ENCODE data around the gene IGSF23. TPM values are rescaled to one million over a fixed set of nuclear protein-coding genes. Genes with fewer than 3 reads are reported as not detected.

Gene IGSF23, protein sequence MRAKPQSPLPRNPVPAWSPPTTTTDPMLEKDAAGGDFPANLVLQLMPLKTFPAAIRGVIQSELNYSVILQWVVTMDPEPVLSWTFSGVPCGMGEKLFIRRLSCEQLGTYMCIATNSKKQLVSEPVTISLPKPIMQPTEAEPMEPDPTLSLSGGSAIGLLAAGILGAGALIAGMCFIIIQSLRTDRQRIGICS
- total RNA-seq (not detected), polyA plus RNA-seq (ENCODE audit: insufficient read depth in 1 of 8, insufficient read length in 8 of 8, low replicate concordance in 1 of 8) (not detected)
- long read RNA-seq, donor 1: 0 reads
- long read RNA-seq, donor 2: 0 reads
- long read RNA-seq, donor 3: 0 reads
- long read RNA-seq, donor 4: 0 reads
- long read RNA-seq, donor 5: 0 reads
- long read RNA-seq, donor 6: 0 reads
- long read RNA-seq, donor 7: 0 reads
- long read RNA-seq, donor 8: 0 reads
- long read RNA-seq, donor 9: 0 reads
- long read RNA-seq, donor 10: 0 reads
- long read RNA-seq, donor 11: 0 reads

DNA sequence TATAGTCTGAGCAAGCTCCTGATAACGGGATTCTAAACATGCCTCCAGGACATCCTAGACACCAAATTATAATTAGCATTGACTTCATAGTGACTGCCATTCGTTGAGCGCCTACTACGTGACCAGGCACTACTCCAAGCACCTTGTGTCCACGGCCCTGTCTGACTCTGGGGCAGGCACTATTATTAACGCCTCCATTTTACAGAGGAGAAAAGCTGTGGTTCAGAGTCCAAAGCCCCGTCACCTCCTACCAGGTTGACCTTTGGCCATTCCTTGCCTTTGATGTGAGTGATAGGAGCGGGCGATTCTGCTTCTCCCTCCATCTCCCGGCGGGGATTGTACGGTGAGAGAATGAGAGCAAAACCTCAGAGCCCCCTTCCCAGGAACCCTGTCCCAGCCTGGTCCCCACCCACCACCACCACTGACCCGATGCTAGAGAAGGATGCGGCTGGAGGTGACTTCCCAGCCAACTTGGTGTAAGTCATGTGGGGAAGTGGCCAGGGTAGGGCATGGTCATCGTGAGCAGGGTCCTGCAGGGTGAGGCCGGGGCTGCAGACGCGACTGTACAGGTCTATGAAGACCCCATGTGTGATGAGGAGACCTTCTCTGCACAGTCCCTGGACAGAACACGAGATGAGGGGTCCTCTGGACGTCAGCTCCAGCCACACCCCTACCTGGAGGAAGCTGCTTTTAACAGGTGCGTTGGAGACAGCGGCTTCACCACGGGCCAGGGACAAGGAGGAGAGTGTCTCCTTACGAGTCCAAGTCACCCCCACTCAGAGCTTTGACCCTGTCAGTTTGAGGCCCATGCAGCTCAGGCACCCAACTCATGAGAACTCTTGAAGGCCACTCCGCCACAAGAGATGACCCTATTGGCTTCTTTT is at the start of gene IGSF23:
IGSF23 (plus strand) TSS at position 269 of the 884 bp plus-strand sequence; CDS start at position 352, 83 bp downstream.
- Histone ChIP-seq H3K4me1 (ENCODE audit: control insufficient read depth, insufficient read depth, low read length) (no peaks in the 10 kb centered on the region), H3K9me3 (replicated peaks; ENCODE audit: control insufficient read depth, low read depth, low read length) (no peaks in the 10 kb centered on the region), H3K4me3 (ENCODE audit: low read length) (no peak within 1 kb of the TSS), H3K27ac (ENCODE audit: low read length) (no peak within 1 kb of the TSS), H3K27me3 (ENCODE audit: control insufficient read depth, insufficient read depth, low read length) (no peaks in the 10 kb centered on the region), H3K36me3 (ENCODE audit: control insufficient read depth, insufficient read depth, low read length) (no peaks in the 10 kb centered on the region)
- DNase-seq: no peak
- WGBS (ENCODE audit: insufficient coverage): 83% methylated on average over 12 of the region's 25 CpGs

DNA sequence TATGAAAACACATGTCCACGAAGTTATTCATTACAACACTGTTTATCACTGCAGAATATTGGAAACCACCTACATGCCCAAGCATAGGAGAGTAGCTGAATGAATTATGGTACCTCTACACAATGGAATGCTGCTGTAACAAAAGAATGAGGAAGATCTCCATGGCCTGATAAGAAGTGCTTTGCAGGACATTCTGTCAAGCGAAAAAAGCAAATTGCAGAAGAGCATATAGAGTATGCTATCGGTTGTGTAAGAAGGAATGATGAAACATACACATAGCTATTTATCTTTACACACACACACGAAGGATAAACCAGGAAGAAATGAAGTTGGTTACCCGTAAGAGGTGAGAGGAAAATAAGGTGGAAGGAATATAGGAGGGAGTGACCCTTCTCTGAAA is 46.4 kb upstream of the IGSF23 start:
- Histone ChIP-seq H3K4me1 (ENCODE audit: control insufficient read depth, insufficient read depth, low read length) (no peaks in the 10 kb centered on the region), H3K4me3 (ENCODE audit: low read length) (no peak overlapping the region), H3K36me3 (ENCODE audit: control insufficient read depth, insufficient read depth, low read length) (no peaks in the 10 kb centered on the region), H3K9me3 (replicated peaks; ENCODE audit: control insufficient read depth, low read depth, low read length) (no peaks in the 10 kb centered on the region), H3K27ac (ENCODE audit: low read length) (no peak overlapping the region), H3K27me3 (ENCODE audit: control insufficient read depth, insufficient read depth, low read length) (peaks cover 4% of the 10 kb centered on the region)
- no CpG with 5 or more reads among the region's 5 CpGs for WGBS (ENCODE audit: insufficient coverage)
- no peak for DNase-seq

DNA sequence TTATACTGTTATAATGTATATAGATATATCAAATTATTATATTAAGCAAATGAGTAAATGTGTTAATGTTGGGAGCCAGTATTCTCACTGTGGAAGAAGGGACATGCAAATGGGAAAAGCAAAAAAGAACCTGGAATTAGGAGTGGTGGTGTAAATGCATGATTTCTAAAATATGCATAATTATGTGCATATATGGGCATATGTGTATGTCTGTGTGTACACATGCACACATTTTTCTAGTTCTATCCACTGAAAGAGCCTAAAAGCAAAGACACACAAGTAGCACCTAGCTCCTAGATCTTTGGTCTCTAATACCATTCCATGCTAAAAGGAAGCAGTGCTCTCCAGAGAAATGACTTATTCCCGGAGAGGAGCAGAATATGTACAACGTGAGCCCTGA is 45.6 kb upstream of the IGSF23 start:
- Histone ChIP-seq H3K27me3 (ENCODE audit: control insufficient read depth, insufficient read depth, low read length) (peaks cover 4% of the 10 kb centered on the region), H3K36me3 (ENCODE audit: control insufficient read depth, insufficient read depth, low read length) (no peaks in the 10 kb centered on the region), H3K27ac (ENCODE audit: low read length) (no peak overlapping the region), H3K4me3 (ENCODE audit: low read length) (no peak overlapping the region), H3K9me3 (replicated peaks; ENCODE audit: control insufficient read depth, low read depth, low read length) (no peaks in the 10 kb centered on the region), H3K4me1 (ENCODE audit: control insufficient read depth, insufficient read depth, low read length) (no peaks in the 10 kb centered on the region)
- no peak for DNase-seq
- no CpG with 5 or more reads among the region's 2 CpGs for WGBS (ENCODE audit: insufficient coverage)

DNA sequence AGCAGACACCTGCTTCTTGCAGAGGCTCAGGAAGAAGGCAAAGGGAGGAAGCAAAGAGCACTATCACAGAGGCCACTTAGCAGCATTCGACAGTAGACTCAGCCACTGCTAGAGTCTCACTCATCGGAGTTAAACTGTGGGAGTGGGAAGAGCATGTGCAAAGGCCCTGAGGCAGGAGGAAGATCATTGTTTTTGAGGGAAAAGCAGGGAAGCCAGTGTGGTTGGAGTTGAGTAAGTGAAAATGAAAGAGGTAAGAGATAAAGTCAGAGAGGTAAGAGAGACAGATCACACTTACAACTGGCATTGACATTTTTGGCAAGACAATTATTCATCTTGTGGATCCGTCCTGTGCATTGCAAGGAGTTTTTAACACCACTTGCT is 42.8 kb upstream of the IGSF23 start:
- Histone ChIP-seq H3K36me3 (ENCODE audit: control insufficient read depth, insufficient read depth, low read length) (no peaks in the 10 kb centered on the region), H3K27ac (ENCODE audit: low read length) (no peak overlapping the region), H3K4me1 (ENCODE audit: control insufficient read depth, insufficient read depth, low read length) (no peaks in the 10 kb centered on the region), H3K4me3 (ENCODE audit: low read length) (no peak overlapping the region), H3K27me3 (ENCODE audit: control insufficient read depth, insufficient read depth, low read length) (peaks cover 4% of the 10 kb centered on the region), H3K9me3 (replicated peaks; ENCODE audit: control insufficient read depth, low read depth, low read length) (no peaks in the 10 kb centered on the region)
- no peak for DNase-seq
- WGBS (ENCODE audit: insufficient coverage): 44% methylated on average over 3 of the region's 3 CpGs

DNA sequence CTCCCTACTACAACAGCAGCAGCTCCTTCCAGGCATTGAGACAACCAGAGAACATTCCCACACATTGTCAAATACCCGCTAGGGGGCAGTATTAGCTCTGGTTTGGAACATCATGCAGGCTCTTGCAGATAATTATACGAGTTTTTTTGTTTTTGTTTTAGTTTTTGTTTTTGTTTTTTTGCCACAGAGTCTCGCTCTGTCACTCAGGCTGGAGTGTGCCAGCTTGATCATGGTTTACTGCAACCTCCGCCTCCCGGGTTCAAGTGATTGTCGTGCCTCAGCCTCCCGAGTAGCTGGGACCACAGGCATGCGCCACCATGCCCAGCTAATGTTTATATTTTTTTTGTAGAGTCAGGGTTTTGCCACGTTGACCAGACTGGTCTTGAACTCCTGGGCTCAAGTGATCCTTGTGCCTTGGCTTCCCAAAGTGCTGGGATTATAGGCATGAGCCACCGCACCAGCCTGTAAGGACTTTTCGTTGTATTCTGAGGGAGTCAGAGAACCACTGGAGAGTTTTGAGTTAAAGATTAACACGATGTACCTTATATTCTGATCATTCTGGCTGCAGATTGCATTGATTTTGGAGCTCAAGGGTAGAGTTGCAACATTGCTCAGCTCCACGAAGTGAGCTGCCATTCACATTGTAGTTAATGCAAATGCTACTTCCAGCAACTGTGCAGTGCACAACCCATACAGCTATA is 42.2 kb upstream of the IGSF23 start:
- H3K4me3 ChIP-seq (ENCODE audit: low read length): no peak overlapping the region
- no peaks in the 10 kb centered on the region for H3K9me3 ChIP-seq (replicated peaks; ENCODE audit: control insufficient read depth, low read depth, low read length)
- no peak overlapping the region for H3K27ac ChIP-seq (ENCODE audit: low read length)
- no peaks in the 10 kb centered on the region for H3K36me3 ChIP-seq (ENCODE audit: control insufficient read depth, insufficient read depth, low read length)
- WGBS (ENCODE audit: insufficient coverage): 66% methylated on average over 8 of the region's 13 CpGs
- peak; percentile 80 for DNase-seq
- H3K27me3 ChIP-seq (ENCODE audit: control insufficient read depth, insufficient read depth, low read length): peaks cover 4% of the 10 kb centered on the region
- no peaks in the 10 kb centered on the region for H3K4me1 ChIP-seq (ENCODE audit: control insufficient read depth, insufficient read depth, low read length)

DNA sequence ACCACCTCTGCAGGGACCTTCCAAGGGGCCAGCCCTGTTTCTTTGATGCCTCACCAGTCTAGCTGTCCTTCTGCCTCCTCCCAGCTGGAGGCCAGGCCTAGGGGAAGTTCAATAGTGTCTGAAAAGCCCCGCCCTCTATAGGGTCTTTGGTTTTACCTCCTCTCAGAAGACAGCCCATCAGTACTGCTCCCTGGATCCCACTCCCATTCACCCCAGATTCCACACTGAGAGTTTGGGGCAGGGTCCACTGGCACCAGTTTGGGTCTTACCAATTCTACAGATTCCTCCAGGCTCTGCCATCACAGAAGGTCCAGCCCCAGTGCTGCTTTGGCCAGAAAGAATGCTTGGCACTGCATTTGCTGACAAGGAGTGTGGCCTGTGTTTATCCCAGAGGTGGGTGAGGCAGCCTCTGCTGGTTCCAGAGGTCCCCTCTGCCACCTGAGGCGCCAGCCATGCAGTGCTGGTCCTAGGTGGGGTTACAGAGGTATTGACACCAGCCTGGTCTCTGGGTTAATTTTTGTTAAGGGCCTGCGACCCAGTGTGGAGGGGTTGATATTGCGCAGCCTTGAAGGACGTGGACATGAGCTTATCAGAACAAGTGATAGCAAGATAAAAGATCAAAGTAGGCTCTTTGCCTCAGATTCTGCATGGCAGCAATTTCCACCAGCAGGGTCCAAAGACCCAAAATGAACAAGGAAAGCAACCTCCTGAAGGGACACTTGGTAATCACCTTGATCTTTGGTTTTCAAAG is 41.4 kb upstream of the IGSF23 start:
- no peak for DNase-seq
- Histone ChIP-seq H3K9me3 (replicated peaks; ENCODE audit: control insufficient read depth, low read depth, low read length) (no peaks in the 10 kb centered on the region), H3K4me3 (ENCODE audit: low read length) (no peak overlapping the region), H3K27me3 (ENCODE audit: control insufficient read depth, insufficient read depth, low read length) (peaks cover 4% of the 10 kb centered on the region), H3K4me1 (ENCODE audit: control insufficient read depth, insufficient read depth, low read length) (no peaks in the 10 kb centered on the region), H3K36me3 (ENCODE audit: control insufficient read depth, insufficient read depth, low read length) (no peaks in the 10 kb centered on the region), H3K27ac (ENCODE audit: low read length) (no peak overlapping the region)
- 81% methylated on average over 4 of the region's 5 CpGs for WGBS (ENCODE audit: insufficient coverage)

DNA sequence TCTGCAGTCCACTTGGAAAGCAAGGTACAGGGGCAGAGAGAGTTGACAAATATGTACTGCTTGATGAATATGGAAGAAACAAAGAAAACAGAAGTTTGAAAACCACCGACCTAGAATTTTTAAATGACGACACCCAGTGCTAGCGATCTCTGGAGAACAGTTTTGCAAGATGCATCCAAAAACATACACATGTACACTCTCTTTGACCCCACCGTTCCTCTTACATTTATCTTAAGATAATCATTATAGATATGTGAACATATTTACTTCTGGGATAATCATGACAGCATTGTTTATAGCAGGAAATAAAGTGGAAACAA is 40.8 kb upstream of the IGSF23 start:
- no peak for DNase-seq
- H3K4me1 ChIP-seq (ENCODE audit: control insufficient read depth, insufficient read depth, low read length): no peaks in the 10 kb centered on the region
- no peak overlapping the region for H3K4me3 ChIP-seq (ENCODE audit: low read length)
- no peak overlapping the region for H3K27ac ChIP-seq (ENCODE audit: low read length)
- WGBS (ENCODE audit: insufficient coverage): no CpG with 5 or more reads among the region's 4 CpGs
- peaks cover 4% of the 10 kb centered on the region for H3K27me3 ChIP-seq (ENCODE audit: control insufficient read depth, insufficient read depth, low read length)
- H3K36me3 ChIP-seq (ENCODE audit: control insufficient read depth, insufficient read depth, low read length): no peaks in the 10 kb centered on the region
- H3K9me3 ChIP-seq (replicated peaks; ENCODE audit: control insufficient read depth, low read depth, low read length): no peaks in the 10 kb centered on the region

DNA sequence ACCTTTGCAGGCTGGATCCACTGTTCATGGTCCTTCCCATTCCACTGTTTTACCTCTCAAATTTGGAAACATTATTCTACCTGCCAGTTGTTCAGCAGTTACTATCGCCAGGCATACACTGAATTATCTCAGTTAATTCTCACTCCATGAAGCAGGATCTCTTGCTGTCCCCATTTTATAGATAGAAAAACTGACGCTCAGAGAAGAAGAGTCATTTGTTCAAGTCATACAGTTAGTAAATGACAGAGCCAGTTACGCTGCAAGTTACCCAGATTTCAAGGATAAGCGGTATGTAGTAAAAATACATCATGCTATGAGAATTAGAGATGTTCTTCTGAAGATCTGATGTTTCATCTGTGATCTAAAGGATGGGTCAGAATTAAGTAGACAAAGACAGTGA is 40.2 kb upstream of the IGSF23 start:
- 90% methylated on average over 3 of the region's 4 CpGs for WGBS (ENCODE audit: insufficient coverage)
- no peaks in the 10 kb centered on the region for H3K36me3 ChIP-seq (ENCODE audit: control insufficient read depth, insufficient read depth, low read length)
- no peak overlapping the region for H3K27ac ChIP-seq (ENCODE audit: low read length)
- no peak overlapping the region for H3K4me3 ChIP-seq (ENCODE audit: low read length)
- H3K9me3 ChIP-seq (replicated peaks; ENCODE audit: control insufficient read depth, low read depth, low read length): no peaks in the 10 kb centered on the region
- peaks cover 4% of the 10 kb centered on the region for H3K27me3 ChIP-seq (ENCODE audit: control insufficient read depth, insufficient read depth, low read length)
- H3K4me1 ChIP-seq (ENCODE audit: control insufficient read depth, insufficient read depth, low read length): no peaks in the 10 kb centered on the region
- DNase-seq: no peak

DNA sequence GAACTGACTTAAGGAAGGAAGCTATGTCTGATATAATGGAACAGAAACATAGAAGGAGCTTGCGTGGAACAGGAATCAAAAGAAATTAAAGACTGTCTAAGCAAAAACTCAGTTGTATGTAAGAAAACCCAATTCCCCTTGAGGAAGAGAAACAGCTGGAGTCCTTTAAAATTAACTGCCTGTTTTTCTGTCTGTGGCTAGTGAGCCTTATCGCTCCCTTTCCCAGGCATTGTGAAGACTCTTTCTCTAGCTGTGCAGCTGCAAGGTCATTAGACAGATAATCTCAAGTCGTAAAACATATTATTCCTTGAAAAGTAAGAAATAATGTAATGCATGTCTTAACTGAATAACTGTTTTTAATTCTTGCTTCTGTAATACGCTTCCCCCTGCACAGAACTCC is 39.7 kb upstream of the IGSF23 start:
- H3K27ac ChIP-seq (ENCODE audit: low read length): no peak overlapping the region
- H3K4me3 ChIP-seq (ENCODE audit: low read length): no peak overlapping the region
- WGBS (ENCODE audit: insufficient coverage): 20% methylated on average over 1 of the region's 4 CpGs
- peak; percentile 8 for DNase-seq
- H3K36me3 ChIP-seq (ENCODE audit: control insufficient read depth, insufficient read depth, low read length): no peaks in the 10 kb centered on the region
- no peaks in the 10 kb centered on the region for H3K9me3 ChIP-seq (replicated peaks; ENCODE audit: control insufficient read depth, low read depth, low read length)
- no peaks in the 10 kb centered on the region for H3K4me1 ChIP-seq (ENCODE audit: control insufficient read depth, insufficient read depth, low read length)
- H3K27me3 ChIP-seq (ENCODE audit: control insufficient read depth, insufficient read depth, low read length): peaks cover 4% of the 10 kb centered on the region
